Measurements from ENCODE around the gene DENND10.
"Not testable (repeated sequence)": the region's sequence is repeated elsewhere in the genome, so short reads cannot be mapped to it uniquely, and the experiment has no call there.

DENND10 gene

GRCh38 chr10:119140603-119141245 is 36.8 kb downstream of the DENND10 start:
- no peak overlapping the region for H3K4me3 ChIP-seq (ENCODE audit: low read length)
- TF ChIP-seq, protein P1, sequence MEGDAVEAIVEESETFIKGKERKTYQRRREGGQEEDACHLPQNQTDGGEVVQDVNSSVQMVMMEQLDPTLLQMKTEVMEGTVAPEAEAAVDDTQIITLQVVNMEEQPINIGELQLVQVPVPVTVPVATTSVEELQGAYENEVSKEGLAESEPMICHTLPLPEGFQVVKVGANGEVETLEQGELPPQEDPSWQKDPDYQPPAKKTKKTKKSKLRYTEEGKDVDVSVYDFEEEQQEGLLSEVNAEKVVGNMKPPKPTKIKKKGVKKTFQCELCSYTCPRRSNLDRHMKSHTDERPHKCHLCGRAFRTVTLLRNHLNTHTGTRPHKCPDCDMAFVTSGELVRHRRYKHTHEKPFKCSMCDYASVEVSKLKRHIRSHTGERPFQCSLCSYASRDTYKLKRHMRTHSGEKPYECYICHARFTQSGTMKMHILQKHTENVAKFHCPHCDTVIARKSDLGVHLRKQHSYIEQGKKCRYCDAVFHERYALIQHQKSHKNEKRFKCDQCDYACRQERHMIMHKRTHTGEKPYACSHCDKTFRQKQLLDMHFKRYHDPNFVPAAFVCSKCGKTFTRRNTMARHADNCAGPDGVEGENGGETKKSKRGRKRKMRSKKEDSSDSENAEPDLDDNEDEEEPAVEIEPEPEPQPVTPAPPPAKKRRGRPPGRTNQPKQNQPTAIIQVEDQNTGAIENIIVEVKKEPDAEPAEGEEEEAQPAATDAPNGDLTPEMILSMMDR (conservative IDR thresholded peaks at IDR 0.05; ENCODE audit: low read depth, low read length): no peak
- DNase-seq (ENCODE audit: low read depth): no peak

DNA sequence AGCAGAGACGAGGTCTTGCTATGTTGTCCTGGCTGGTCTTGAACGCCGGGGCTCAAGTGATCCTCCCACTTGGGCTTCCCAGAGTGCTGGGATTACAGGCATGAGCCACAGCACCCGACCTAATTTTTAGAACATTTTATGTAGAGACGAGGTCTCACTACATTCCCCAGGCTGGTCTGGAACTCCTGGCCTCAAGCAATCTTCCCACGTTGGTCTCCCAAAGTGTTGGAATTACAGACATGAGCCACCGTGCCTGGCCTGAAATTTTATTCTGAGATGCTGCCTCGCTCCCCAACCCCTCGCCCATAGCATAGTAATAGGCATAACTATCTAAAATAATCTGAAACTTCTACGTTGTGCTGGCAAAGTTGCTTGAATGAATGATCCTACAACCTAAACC is 39.7 kb downstream of the DENND10 start:
- TF ChIP-seq, protein P1 (conservative IDR thresholded peaks at IDR 0.05; ENCODE audit: low read depth, low read length): no peak
- DNase-seq (ENCODE audit: low read depth): no peak
- no peak overlapping the region for H3K4me3 ChIP-seq (ENCODE audit: low read length)

GRCh38 chr10:119149157-119149556 is 45.2 kb downstream of the DENND10 start:
- TF ChIP-seq, protein P1 (conservative IDR thresholded peaks at IDR 0.05; ENCODE audit: low read depth, low read length): no peak
- H3K4me3 ChIP-seq (ENCODE audit: low read length): no peak overlapping the region
- DNase-seq (ENCODE audit: low read depth): no peak

GRCh38 chr10:119149729-119150128 is 45.8 kb downstream of the DENND10 start:
- no peak for DNase-seq (ENCODE audit: low read depth)
- no peak overlapping the region for H3K4me3 ChIP-seq (ENCODE audit: low read length)
- TF ChIP-seq, protein P1 (conservative IDR thresholded peaks at IDR 0.05; ENCODE audit: low read depth, low read length): peak; percentile 23

- H3K4me3 ChIP-seq (ENCODE audit: low read length); DNase-seq (ENCODE audit: low read depth): not testable (repeated sequence)
Observed at GRCh38 chr10:119151601-119152000, 47.7 kb downstream of the DENND10 start.

- H3K4me3 ChIP-seq (ENCODE audit: low read length): no peak overlapping the region
- DNase-seq (ENCODE audit: low read depth): no peak
- TF ChIP-seq, protein P1 (conservative IDR thresholded peaks at IDR 0.05; ENCODE audit: low read depth, low read length): no peak
Observed at GRCh38 chr10:119153041-119153440, 49.1 kb downstream of the DENND10 start.

- no peak for DNase-seq (ENCODE audit: low read depth)
- no peak overlapping the region for H3K4me3 ChIP-seq (ENCODE audit: low read length)
- TF ChIP-seq, protein P1 (conservative IDR thresholded peaks at IDR 0.05; ENCODE audit: low read depth, low read length): no peak
Observed at GRCh38 chr10:119153661-119154060, 49.7 kb downstream of the DENND10 start.
